Loucy (cell line): ENCODE data around the gene MRPS14.
"Not testable (repeated sequence)": the region's sequence is repeated elsewhere in the genome, so short reads cannot be mapped to it uniquely, and the experiment has no call there.

Experiments used
- H2AFZ ChIP-seq: fragments of 200-600 bp; sonication (generic); 2 replicates; pipeline ENCODE4 v1.6.0; 2016; ENCODE audit warnings: antibody characterized with exemption, mild to moderate bottlenecking, low read length, moderate library complexity
- H3F3A ChIP-seq: fragments of 200-600 bp; 2 replicates; pipeline ENCODE4 v1.6.0; 2016; ENCODE audit warnings: antibody characterized with exemption, low read depth, mild to moderate bottlenecking
- H3K27me3 ChIP-seq: fragments of 200-600 bp; sonication (generic); 2 replicates; pipeline ENCODE4 v1.6.1; 2014; ENCODE audit warnings: low read length, mild to moderate bottlenecking; ENCODE audit not compliant: insufficient read depth, poor library complexity, severe bottlenecking
- H3K36me3 ChIP-seq: fragments of 200-600 bp; sonication (generic); 2 replicates; pipeline ENCODE4 v1.6.1; 2016; ENCODE audit warnings: low read length; ENCODE audit not compliant: insufficient read depth
- H3K4me1 ChIP-seq: fragments of 200-600 bp; sonication (generic); 2 replicates; pipeline ENCODE4 v1.5.1; 2014; ENCODE audit warnings: low read length, mild to moderate bottlenecking; ENCODE audit not compliant: insufficient read depth, poor library complexity, severe bottlenecking
- H3K4me2 ChIP-seq: fragments of 200-600 bp; sonication (generic); 2 replicates; pipeline ENCODE4 v1.6.0; 2014; ENCODE audit warnings: antibody characterized with exemption, low read length, low read depth, mild to moderate bottlenecking; ENCODE audit not compliant: poor library complexity, severe bottlenecking
- H3K4me3 ChIP-seq: fragments of 200-600 bp; sonication (generic); 2 replicates; pipeline ENCODE4 v1.5.1; 2014; ENCODE audit warnings: low read length, mild to moderate bottlenecking, mixed read lengths; ENCODE audit not compliant: poor library complexity, severe bottlenecking
- H3K79me2 ChIP-seq: fragments of 200-600 bp; sonication (generic); 2 replicates; pipeline ENCODE4 v1.6.1; 2014; ENCODE audit warnings: low read length; ENCODE audit not compliant: insufficient read depth
- H3K9ac ChIP-seq: fragments of 200-600 bp; sonication (generic); 2 replicates; pipeline ENCODE4 v1.6.0; 2014; ENCODE audit warnings: mild to moderate bottlenecking, low read depth, low read length, moderate library complexity; ENCODE audit not compliant: poor library complexity, severe bottlenecking
- H3K9me2 ChIP-seq: fragments of 200-600 bp; sonication (generic); replicated peaks from 2 replicates; pipeline ENCODE4 v1.6.1; 2016; ENCODE audit warnings: low read depth, low read length, mixed read lengths
- H3K9me3 ChIP-seq: fragments of 200-600 bp; sonication (generic); 2 replicates; pipeline ENCODE4 v1.6.1; 2014; ENCODE audit warnings: mild to moderate bottlenecking, antibody characterized with exemption, low read length, low read depth; ENCODE audit not compliant: insufficient read depth
- H4K20me1 ChIP-seq: fragments of 200-600 bp; sonication (generic); 2 replicates; pipeline ENCODE4 v1.6.0; 2014; ENCODE audit warnings: antibody characterized with exemption, low read length, mild to moderate bottlenecking; ENCODE audit not compliant: insufficient read depth, poor library complexity, severe bottlenecking
- CTCF ChIP-seq: fragments of 200-600 bp; sonication (generic); conservative IDR thresholded peaks from 2 replicates; pipeline ENCODE4 v1.5.1; 2014; ENCODE audit warnings: mild to moderate bottlenecking, antibody characterized with exemption, low read length
- EZH2phosphoT487 ChIP-seq: fragments of 200-600 bp; IDR thresholded peaks from 2 replicates; pipeline ENCODE4 v1.6.1; 2018; ENCODE audit warnings: antibody characterized with exemption, mild to moderate bottlenecking, moderate library complexity, borderline replicate concordance

The MRPS14 gene

GRCh38 chr1:175045519-175045918 lies 22.3 kb upstream of the MRPS14 start:
- no peak overlapping the region for H3K4me2 ChIP-seq
- no peaks in the 10 kb centered on the region for H3K36me3 ChIP-seq
- no peak for TF ChIP-seq CTCF
- no peak for TF ChIP-seq EZH2phosphoT487
- H3F3A ChIP-seq, result no peaks in the 10 kb centered on the region
- H3K9ac ChIP-seq, result no peak overlapping the region
- no peaks in the 10 kb centered on the region for H3K79me2 ChIP-seq
- no peaks in the 10 kb centered on the region for H3K9me2 ChIP-seq
- H2AFZ ChIP-seq, result no peak overlapping the region
- no peaks in the 10 kb centered on the region for H3K27me3 ChIP-seq
- no peaks in the 10 kb centered on the region for H3K9me3 ChIP-seq
- no peaks in the 10 kb centered on the region for H4K20me1 ChIP-seq
- H3K4me3 ChIP-seq, result no peak overlapping the region
- no peaks in the 10 kb centered on the region for H3K4me1 ChIP-seq

GRCh38 chr1:175045097-175045496 lies 21.9 kb upstream of the MRPS14 start:
- no peaks in the 10 kb centered on the region for H3K36me3 ChIP-seq
- H4K20me1 ChIP-seq, result no peaks in the 10 kb centered on the region
- no peaks in the 10 kb centered on the region for H3K4me1 ChIP-seq
- no peaks in the 10 kb centered on the region for H3K79me2 ChIP-seq
- no peak for TF ChIP-seq CTCF
- TF ChIP-seq EZH2phosphoT487, result no peak
- no peaks in the 10 kb centered on the region for H3K9me3 ChIP-seq
- no peaks in the 10 kb centered on the region for H3K9me2 ChIP-seq
- H3K9ac ChIP-seq, result no peak overlapping the region
- no peaks in the 10 kb centered on the region for H3F3A ChIP-seq
- H2AFZ ChIP-seq, result no peak overlapping the region
- no peak overlapping the region for H3K4me2 ChIP-seq
- H3K4me3 ChIP-seq, result no peak overlapping the region
- no peaks in the 10 kb centered on the region for H3K27me3 ChIP-seq

- not testable (repeated sequence) for H3K4me1 ChIP-seq, H4K20me1 ChIP-seq, H3K4me3 ChIP-seq, H3K27me3 ChIP-seq, H2AFZ ChIP-seq, H3K4me2 ChIP-seq, H3K9ac ChIP-seq, H3K79me2 ChIP-seq, H3K9me2 ChIP-seq, H3K36me3 ChIP-seq, H3F3A ChIP-seq, H3K9me3 ChIP-seq
Observed at GRCh38 chr1:175044591-175044990, 21.4 kb upstream of the MRPS14 start.

GRCh38 chr1:175043824-175044223 lies 20.6 kb upstream of the MRPS14 start:
- H3K27me3 ChIP-seq, result no peaks in the 10 kb centered on the region
- H3K4me3 ChIP-seq, result no peak overlapping the region
- H3K9me3 ChIP-seq, result no peaks in the 10 kb centered on the region
- H3K4me2 ChIP-seq, result no peak overlapping the region
- H3K9ac ChIP-seq, result no peak overlapping the region
- no peaks in the 10 kb centered on the region for H3K36me3 ChIP-seq
- H3F3A ChIP-seq, result no peaks in the 10 kb centered on the region
- H2AFZ ChIP-seq, result no peak overlapping the region
- H4K20me1 ChIP-seq, result no peaks in the 10 kb centered on the region
- TF ChIP-seq EZH2phosphoT487 (no peak), CTCF (no peak)
- no peaks in the 10 kb centered on the region for H3K79me2 ChIP-seq
- H3K4me1 ChIP-seq, result no peaks in the 10 kb centered on the region
- no peaks in the 10 kb centered on the region for H3K9me2 ChIP-seq
